GM21515 (cell line): ENCODE results near the gene CCDC86.
"Not testable (repeated sequence)": the region's sequence is repeated elsewhere in the genome, so short reads cannot be mapped to it uniquely, and the experiment has no call there.

Source experiments
- ATAC-seq: cut with Tn5 transposase; IDR thresholded peaks from one replicate; pipeline ENCODE4 v1.9.1; 2021; ENCODE audit not compliant: unreplicated experiment

The CCDC86 gene

GRCh38 chr11:60841797-60842667, at the start of gene CCDC86:
CCDC86 (plus strand) TSS chr11:60842113; CDS start chr11:60842125, 12 bp downstream.
- peak; percentile 75 for ATAC-seq

- no peak for ATAC-seq
Observed at GRCh38 chr11:60792521-60792920, 49.4 kb upstream of the CCDC86 start.

DNA sequence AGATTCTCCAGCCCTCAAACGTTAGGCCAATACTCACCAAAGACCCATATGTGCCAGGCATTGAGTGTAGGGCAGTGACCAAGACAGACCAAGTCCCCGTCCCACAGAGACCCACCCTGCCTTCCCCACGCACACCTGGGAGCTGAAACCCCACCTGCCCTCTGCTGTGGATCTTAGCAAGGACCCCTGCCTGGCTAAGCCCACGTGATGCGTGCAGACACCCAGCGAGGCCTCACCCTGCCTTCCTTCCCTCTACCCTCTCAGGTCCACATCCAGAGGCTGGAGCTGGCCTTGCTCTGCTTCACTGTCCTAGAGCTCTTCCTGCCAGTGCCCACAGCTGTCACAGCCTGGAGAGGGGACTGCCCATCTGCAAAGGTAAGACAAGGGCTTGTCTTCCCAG, 46.6 kb upstream of the CCDC86 start:
- ATAC-seq: no peak

GRCh38 chr11:60797846-60798630, 43.9 kb upstream of the CCDC86 start:
- ATAC-seq: no peak

- no peak for ATAC-seq
Observed at GRCh38 chr11:60798631-60799030, 43.3 kb upstream of the CCDC86 start.

DNA sequence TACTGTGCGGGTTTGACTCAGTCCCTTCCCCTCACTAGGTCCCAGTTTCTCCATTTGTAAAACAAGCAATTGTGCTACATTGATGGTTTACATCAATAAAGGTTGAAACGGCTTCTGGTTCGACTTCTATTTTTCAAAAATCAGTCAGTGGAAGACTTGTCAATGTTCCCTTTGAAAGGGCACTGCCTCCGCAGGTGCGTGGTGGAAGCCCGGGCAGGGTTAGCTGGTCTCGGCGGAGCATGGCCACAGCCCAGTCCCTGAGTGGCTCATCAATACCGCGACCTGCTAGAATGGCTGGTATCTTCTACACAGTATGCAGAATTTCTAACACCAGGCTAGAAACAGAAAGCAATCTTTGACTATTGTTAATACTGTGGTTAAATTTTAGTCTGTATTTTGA, 40.7 kb upstream of the CCDC86 start:
- no peak for ATAC-seq

GRCh38 chr11:60803273-60803936, 38.5 kb upstream of the CCDC86 start:
- ATAC-seq: no peak

- no peak for ATAC-seq
Observed at GRCh38 chr11:60809249-60809648, 32.7 kb upstream of the CCDC86 start.

GRCh38 chr11:60809691-60810090, 32.2 kb upstream of the CCDC86 start:
- no peak for ATAC-seq

GRCh38 chr11:60810151-60810550, 31.8 kb upstream of the CCDC86 start:
- no peak for ATAC-seq

GRCh38 chr11:60810569-60810968, 31.3 kb upstream of the CCDC86 start:
- ATAC-seq: no peak

DNA sequence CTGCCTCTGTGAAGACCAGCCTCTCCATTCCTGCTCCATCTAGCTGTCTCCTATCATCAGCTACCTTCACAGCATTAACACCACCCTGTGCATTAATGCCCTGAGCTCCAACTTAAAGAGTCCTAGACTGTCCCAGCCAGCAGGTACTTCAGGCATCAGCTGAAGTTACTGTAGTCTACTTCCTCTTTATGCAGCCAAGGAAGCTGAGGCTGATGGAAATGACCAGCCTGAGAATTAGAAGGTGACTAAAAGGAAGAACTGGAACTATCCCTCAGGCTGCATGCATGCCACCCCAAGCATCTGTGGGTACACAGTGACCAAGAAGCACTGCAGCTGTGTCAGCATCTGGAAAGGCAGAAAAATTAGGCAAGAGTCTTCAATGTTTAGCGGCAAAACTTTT, 28.6 kb upstream of the CCDC86 start:
- ATAC-seq: no peak

DNA sequence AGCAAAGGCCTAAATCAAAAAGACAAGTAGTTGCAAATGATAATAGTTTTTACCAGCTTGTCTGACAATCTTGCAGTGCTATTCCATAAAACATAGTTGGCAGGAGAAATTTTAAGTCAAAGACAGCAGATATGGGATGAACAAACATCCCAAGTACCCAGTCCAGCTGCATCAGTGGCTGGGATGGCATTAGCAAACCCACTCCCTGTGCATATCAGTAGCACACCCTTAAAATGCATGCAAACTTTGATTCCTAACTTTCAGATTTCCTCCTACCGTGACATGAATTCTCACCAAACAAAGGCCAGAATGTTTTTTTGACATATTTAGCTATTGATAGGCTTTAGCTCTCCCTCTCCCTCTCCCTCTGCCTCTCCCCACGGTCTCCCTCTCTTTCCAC, 27.8 kb upstream of the CCDC86 start:
- no peak for ATAC-seq

- ATAC-seq: no peak
Observed at GRCh38 chr11:60816590-60817157, 25.2 kb upstream of the CCDC86 start.

- no peak for ATAC-seq
Observed at GRCh38 chr11:60818057-60818456, 23.9 kb upstream of the CCDC86 start.

- ATAC-seq: no peak
Observed at GRCh38 chr11:60821827-60822599, 19.9 kb upstream of the CCDC86 start.

DNA sequence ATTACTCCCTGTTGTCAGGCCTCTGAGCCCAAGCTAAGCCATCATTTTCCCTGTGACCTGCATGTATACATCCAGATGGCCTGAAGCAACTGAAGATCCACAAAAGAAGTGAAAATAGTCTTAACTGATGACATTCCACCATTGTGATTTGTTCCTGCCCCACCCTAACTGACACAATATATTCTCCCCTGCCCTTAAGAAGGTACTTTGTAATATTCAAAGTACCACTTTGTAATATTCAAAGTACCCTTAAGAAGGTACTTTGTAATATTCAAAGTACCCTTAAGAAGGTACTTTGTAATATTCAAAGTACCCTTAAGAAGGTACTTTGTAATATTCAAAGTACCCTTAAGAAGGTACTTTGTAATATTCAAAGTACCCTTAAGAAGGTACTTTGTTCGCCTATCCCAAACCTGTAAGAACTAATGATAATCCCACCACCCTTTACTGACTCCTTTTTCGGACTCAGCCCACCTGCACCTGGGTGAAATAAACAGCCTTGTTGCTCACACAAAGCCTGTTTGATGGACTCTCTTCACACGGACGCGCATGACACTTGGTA, 18.1 kb upstream of the CCDC86 start:
- ATAC-seq: not testable (repeated sequence)

- ATAC-seq: no peak
Observed at GRCh38 chr11:60825118-60825517, 16.8 kb upstream of the CCDC86 start.

- ATAC-seq: no peak
Observed at GRCh38 chr11:60825790-60826189, 16.1 kb upstream of the CCDC86 start.

DNA sequence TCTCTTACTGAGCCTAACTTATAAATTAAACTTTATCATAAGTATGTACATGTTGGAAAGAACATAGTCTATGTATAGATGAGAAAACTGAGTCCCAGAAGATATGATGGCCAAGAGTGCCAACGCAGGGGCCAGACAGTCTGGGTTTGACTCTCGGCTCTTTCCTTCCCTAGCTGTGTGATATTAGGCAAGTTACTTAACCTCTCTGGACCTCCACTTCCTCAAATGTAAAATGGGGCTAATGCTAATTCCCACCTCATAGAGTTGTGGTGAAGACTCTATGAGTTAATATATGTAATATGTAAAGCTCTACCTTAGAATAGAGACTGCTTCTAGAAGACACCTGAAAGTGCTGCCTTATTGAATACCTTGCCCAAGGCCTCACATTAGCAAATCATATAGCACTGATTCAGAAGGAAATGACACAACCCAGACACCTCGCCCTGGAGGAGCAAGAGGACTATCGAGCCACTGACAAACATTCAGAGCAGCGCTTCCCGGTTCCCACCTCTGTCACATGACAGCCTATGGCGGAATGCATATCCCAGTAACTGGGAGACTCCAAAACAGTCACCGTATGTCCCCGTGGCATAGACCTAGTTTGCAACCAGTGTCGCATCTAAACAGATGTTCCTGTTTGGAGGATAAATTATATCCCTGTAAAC, 11.3 kb upstream of the CCDC86 start:
- ATAC-seq: no peak
